T-cell (primary cell): ENCODE data around the gene RSPH1. TPM values are rescaled to one million over a fixed set of nuclear protein-coding genes. Genes with fewer than 3 reads are reported as not detected.

Experiments
- ATAC-seq, 4 experiments: fragments of 200-7000 bp in 3 of 4; fragments of 150-1000 bp in 1 of 4; cut with Tn5 transposase; replicated peaks in 1 of 4; 1 replicate in 3 of 4; 2 replicates in 1 of 4; pipeline ENCODE4 v1.10.0; 2021; ENCODE audit warnings: moderate library complexity in 3 of 4, mild to moderate bottlenecking in 2 of 4, moderate number of reproducible peaks in 1 of 4
- CTCF ChIA-PET, 2 donors: fragments of 300-600 bp; sonication (Branson Sonifier 250); formaldehyde crosslinking; loops; one replicate each; lab custom pipeline; 2022; ENCODE audit warnings: antibody characterized with exemption in 2 of 2; lab: Charles Lee
- POLR2A ChIA-PET, 2 donors: fragments of 300-600 bp; sonication (Branson Sonifier 250); formaldehyde crosslinking; loops; one replicate each; lab custom pipeline; 2022; ENCODE audit warnings: antibody characterized with exemption in 2 of 2; lab: Charles Lee
- DNase-seq, 35 experiments: peaks; one replicate each; pipeline versions ENCODE4 v3.0.0 to v3.0.0-alpha.2; 2013 to 2023
- H3K27ac ChIP-seq: one replicate; pipeline ENCODE4 v1.5.1; 2013; ENCODE audit warnings: low read length
- H3K27me3 ChIP-seq, 2 experiments: replicated peaks in 1 of 2; 1 replicate in 1 of 2; 2 replicates in 1 of 2; pipeline versions ENCODE4 v1.6.1 to v1.7.0; 2013; ENCODE audit warnings: low read length in 1 of 2, mixed read lengths in 1 of 2; ENCODE audit not compliant: control insufficient read depth in 2 of 2, insufficient read depth in 2 of 2; ENCODE audit errors: extremely low read depth in 1 of 2
- H3K36me3 ChIP-seq, 2 donors: 1 replicate in 1 of 2; 2 replicates in 1 of 2; pipeline versions ENCODE4 v1.6.1 to v1.7.0; 2013; ENCODE audit warnings: low read length in 1 of 2; ENCODE audit not compliant: control insufficient read depth in 2 of 2, insufficient read depth in 1 of 2; ENCODE audit errors: extremely low read depth in 1 of 2
- H3K4me1 ChIP-seq, 2 experiments: 1 replicate in 1 of 2; 2 replicates in 1 of 2; pipeline versions ENCODE4 v1.6.1 to v1.7.0; 2013; ENCODE audit warnings: low read length in 2 of 2, mixed read lengths in 1 of 2; ENCODE audit not compliant: insufficient read depth in 2 of 2, control insufficient read depth in 1 of 2; ENCODE audit errors: extremely low read depth in 1 of 2
- H3K4me3 ChIP-seq, 2 donors: 1 replicate in 1 of 2; 2 replicates in 1 of 2; pipeline versions ENCODE4 v1.5.1 to v1.7.0; 2013; ENCODE audit warnings: mild to moderate bottlenecking in 2 of 2, low read length in 1 of 2, moderate library complexity in 1 of 2; ENCODE audit not compliant: control insufficient read depth in 1 of 2; ENCODE audit errors: extremely low read depth in 1 of 2
- H3K9me3 ChIP-seq: 2 replicates; pipeline ENCODE4 v1.7.0; 2013
- H3K27ac Mint-ChIP-seq, 2 donors: one replicate each; pipeline ENCODE4 v1.8.0; 2020 to 2021; ENCODE audit warnings: mild to moderate bottlenecking in 2 of 2, mixed read lengths in 2 of 2
- H3K27me3 Mint-ChIP-seq, 2 donors: one replicate each; pipeline ENCODE4 v1.8.0; 2021 to 2022; ENCODE audit warnings: mixed read lengths in 2 of 2
- H3K36me3 Mint-ChIP-seq: one replicate; pipeline ENCODE4 v1.8.0; 2021; ENCODE audit warnings: mixed read lengths
- H3K4me1 Mint-ChIP-seq, 3 donors: one replicate each; pipeline ENCODE4 v1.8.0; 2020 to 2022; ENCODE audit warnings: mixed read lengths in 3 of 3, mild to moderate bottlenecking in 1 of 3
- H3K4me3 Mint-ChIP-seq, 3 donors: one replicate each; pipeline ENCODE4 v1.8.0; 2020 to 2022; ENCODE audit warnings: mild to moderate bottlenecking in 3 of 3, mixed read lengths in 3 of 3, moderate library complexity in 3 of 3
- H3K9me3 Mint-ChIP-seq, 3 donors: one replicate each; pipeline ENCODE4 v1.8.0; 2020 to 2022; ENCODE audit warnings: mixed read lengths in 3 of 3
- WGBS: methylation state at CpG from one replicate; pipeline ENCODE4 v1.1.5; 2013; ENCODE audit warnings: missing lambda C conversion rate; ENCODE audit not compliant: insufficient coverage; 5-methylcytosine and 5-hydroxymethylcytosine counted together
- total RNA-seq, 35 experiments: library from RNA in 6 of 35; stranded (reverse) in 6 of 35; fragments of 120-200 nt in 1 of 35; gene quantifications; one replicate each; pipeline versions ENCODE4 v1.2.1 to v1.2.4 and lab custom pipeline; 2013 to 2026

Gene RSPH1
- total RNA-seq, 5 donors from 2014 or later (not counting 1 experiment from before 2014, with no cell fraction given), result 0.12 to 0.20 TPM; not detected in 3

- 100% methylated on average over 2 of the region's 7 CpGs for WGBS
- Histone ChIP-seq H3K27me3 (no peaks in the 10 kb centered on the region), H3K27ac (no peak overlapping the region), H3K36me3 (peaks cover 28 to 95% of the 10 kb centered on the region in 2 donors), H3K9me3 (no peaks in the 10 kb centered on the region), H3K4me1 (peaks cover 16 to 37% of the 10 kb centered on the region in 2 experiments), H3K4me3 (no peak overlapping the region)
- ChIA-PET CTCF (no interaction called here), POLR2A (no interaction called here)
- Mint-ChIP-seq H3K27ac (no peak overlapping the region), H3K9me3 (peaks cover 0 to 7% (median 4%) of the 10 kb centered on the region in 3 donors), H3K27me3 (no peaks in the 10 kb centered on the region), H3K4me3 (no peak overlapping the region), H3K4me1 (peaks cover 37 to 56% (median 43%) of the 10 kb centered on the region in 3 donors), H3K36me3 (peaks cover 73% of the 10 kb centered on the region)
- ATAC-seq, result no peak
- no peak for DNase-seq
Observed at GRCh38 chr21:42431196-42431595, 64.8 kb downstream of the RSPH1 start.

DNA sequence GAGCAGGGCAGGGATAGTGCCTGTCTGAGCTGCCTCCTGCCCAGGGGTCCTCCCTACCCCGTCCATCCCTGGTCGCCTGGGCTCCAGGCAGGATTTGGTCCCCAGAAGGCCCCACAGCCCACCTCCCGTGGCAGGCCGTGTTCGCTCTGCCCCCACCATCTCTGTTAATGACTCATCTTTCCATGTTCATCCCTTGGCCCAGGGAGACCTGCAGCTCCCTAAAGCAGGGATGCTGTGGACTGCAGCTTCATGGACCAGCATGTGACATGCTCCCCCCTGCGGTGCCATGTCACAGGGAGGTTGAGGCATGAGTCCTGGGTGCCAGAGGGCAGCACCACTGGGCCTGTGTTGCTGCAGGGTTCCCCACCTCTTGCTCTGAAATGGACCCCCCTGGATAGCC lies 65.5 kb downstream of the RSPH1 start:
- DNase-seq, result no peak
- Mint-ChIP-seq H3K36me3 (peaks cover 69% of the 10 kb centered on the region), H3K4me3 (no peak overlapping the region), H3K27me3 (no peaks in the 10 kb centered on the region), H3K27ac (no peak overlapping the region), H3K9me3 (peaks cover 0 to 7% (median 4%) of the 10 kb centered on the region in 3 donors), H3K4me1 (peaks cover 41 to 57% (median 43%) of the 10 kb centered on the region in 3 donors)
- Histone ChIP-seq H3K4me1 (peaks cover 22 to 42% of the 10 kb centered on the region in 2 experiments), H3K27ac (no peak overlapping the region), H3K9me3 (no peaks in the 10 kb centered on the region), H3K27me3 (no peaks in the 10 kb centered on the region), H3K36me3 (peaks cover 28 to 95% of the 10 kb centered on the region in 2 donors), H3K4me3 (no peak overlapping the region)
- no peak for ATAC-seq
- ChIA-PET CTCF (interaction anchor here in 1 of 2 donors (0.6 kb wide), 1 partner anchor 64 kb away, joined by 3 read pairs; no protein-coding TSS in a partner anchor), POLR2A (interaction anchor here in 1 of 2 donors (0.6 kb wide), 1 partner anchor 113 kb away, joined by 3 read pairs; no protein-coding TSS in a partner anchor)
- 100% methylated on average over 1 of the region's 6 CpGs for WGBS

- Histone ChIP-seq H3K27ac (no peak overlapping the region), H3K4me1 (peaks cover 24 to 44% of the 10 kb centered on the region in 2 experiments), H3K9me3 (no peaks in the 10 kb centered on the region), H3K4me3 (no peak overlapping the region), H3K36me3 (peaks cover 28 to 89% of the 10 kb centered on the region in 2 donors), H3K27me3 (no peaks in the 10 kb centered on the region)
- DNase-seq (no peak), ATAC-seq (no peak)
- WGBS, result 91% methylated on average over 7 of the region's 9 CpGs
- H3K9me3 Mint-ChIP-seq, result peaks cover 0 to 7% (median 4%) of the 10 kb centered on the region in 3 donors
- no peak overlapping the region for H3K4me3 Mint-ChIP-seq
- H3K27ac Mint-ChIP-seq, result no peak overlapping the region
- ChIA-PET POLR2A (interaction anchor here in 1 of 2 donors (0.6 kb wide), 1 partner anchor 114 kb away, joined by 3 read pairs; no protein-coding TSS in a partner anchor), CTCF (no interaction called here)
- peaks cover 65% of the 10 kb centered on the region for H3K36me3 Mint-ChIP-seq
- no peaks in the 10 kb centered on the region for H3K27me3 Mint-ChIP-seq
- H3K4me1 Mint-ChIP-seq, result peaks cover 42 to 57% (median 43%) of the 10 kb centered on the region in 3 donors
Observed at GRCh38 chr21:42429856-42430255, 66.2 kb downstream of the RSPH1 start.

GRCh38 chr21:42429021-42429420 lies 67.0 kb downstream of the RSPH1 start:
- H3K9me3 Mint-ChIP-seq, result peaks cover 0 to 7% (median 4%) of the 10 kb centered on the region in 3 donors
- ChIA-PET POLR2A (no interaction called here), CTCF (interaction anchor here (0.6 to 1.1 kb wide), 2 partner anchors 36 to 161 kb away, joined by 3 to 8 read pairs; no protein-coding TSS in a partner anchor)
- H3K27me3 ChIP-seq, result no peaks in the 10 kb centered on the region
- WGBS, result 100% methylated on average over 1 of the region's 1 CpG
- H3K4me3 Mint-ChIP-seq, result no peak overlapping the region
- peaks cover 32 to 86% of the 10 kb centered on the region in 2 donors for H3K36me3 ChIP-seq
- H3K9me3 ChIP-seq, result no peaks in the 10 kb centered on the region
- H3K4me3 ChIP-seq, result no peak overlapping the region
- H3K27ac ChIP-seq, result no peak overlapping the region
- H3K27me3 Mint-ChIP-seq, result no peaks in the 10 kb centered on the region
- H3K27ac Mint-ChIP-seq, result no peak overlapping the region
- DNase-seq (no peak), ATAC-seq (no peak)
- H3K4me1 Mint-ChIP-seq, result peaks cover 42 to 57% (median 43%) of the 10 kb centered on the region in 3 donors
- H3K36me3 Mint-ChIP-seq, result peaks cover 57% of the 10 kb centered on the region
- peaks cover 28 to 51% of the 10 kb centered on the region in 2 experiments for H3K4me1 ChIP-seq

DNA sequence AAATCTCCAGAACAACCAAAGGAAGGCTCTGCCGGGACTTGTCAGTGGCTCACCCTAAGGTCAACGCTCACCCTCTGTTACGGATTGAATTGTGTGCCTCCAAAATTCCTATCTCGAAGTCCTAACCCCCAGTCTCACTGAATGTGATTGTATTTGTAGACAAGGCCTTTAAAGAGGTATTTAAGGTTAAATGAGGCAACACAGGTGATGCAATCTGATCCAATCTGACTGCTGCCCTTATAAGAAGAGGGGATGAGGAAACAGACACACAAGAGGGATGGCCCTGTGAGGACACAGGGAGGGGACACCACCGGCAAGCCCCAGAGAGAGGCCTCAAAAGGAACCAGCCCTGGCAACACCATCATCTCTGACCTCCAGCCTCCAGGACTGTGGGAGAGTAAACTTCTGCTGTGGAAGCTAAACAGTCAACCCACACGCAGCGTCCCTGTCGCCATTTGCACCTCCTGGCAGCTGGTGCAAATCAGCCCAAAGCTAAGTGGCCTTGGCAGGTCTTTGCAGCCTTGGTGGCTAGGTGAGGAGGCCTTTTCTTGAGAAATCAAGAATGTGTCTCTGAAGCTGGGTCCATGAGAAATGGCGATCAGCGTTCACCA lies 68.1 kb downstream of the RSPH1 start:
- Histone ChIP-seq H3K27me3 (no peaks in the 10 kb centered on the region), H3K27ac (no peak overlapping the region), H3K4me1 (peaks cover 38 to 62% of the 10 kb centered on the region in 2 experiments), H3K9me3 (no peaks in the 10 kb centered on the region), H3K36me3 (peaks cover 35 to 81% of the 10 kb centered on the region in 2 donors), H3K4me3 (no peak overlapping the region)
- no peak for ATAC-seq
- Mint-ChIP-seq H3K27ac (no peak overlapping the region), H3K36me3 (peaks cover 53% of the 10 kb centered on the region), H3K27me3 (no peaks in the 10 kb centered on the region), H3K9me3 (peaks cover 0 to 7% (median 4%) of the 10 kb centered on the region in 3 donors), H3K4me3 (peak overlapping the region in 1 of 3 donors; percentile 83), H3K4me1 (peaks cover 50 to 60% (median 51%) of the 10 kb centered on the region in 3 donors)
- ChIA-PET CTCF (no interaction called here), POLR2A (no interaction called here)
- 100% methylated on average over 1 of the region's 10 CpGs for WGBS
- DNase-seq, result no peak

DNA sequence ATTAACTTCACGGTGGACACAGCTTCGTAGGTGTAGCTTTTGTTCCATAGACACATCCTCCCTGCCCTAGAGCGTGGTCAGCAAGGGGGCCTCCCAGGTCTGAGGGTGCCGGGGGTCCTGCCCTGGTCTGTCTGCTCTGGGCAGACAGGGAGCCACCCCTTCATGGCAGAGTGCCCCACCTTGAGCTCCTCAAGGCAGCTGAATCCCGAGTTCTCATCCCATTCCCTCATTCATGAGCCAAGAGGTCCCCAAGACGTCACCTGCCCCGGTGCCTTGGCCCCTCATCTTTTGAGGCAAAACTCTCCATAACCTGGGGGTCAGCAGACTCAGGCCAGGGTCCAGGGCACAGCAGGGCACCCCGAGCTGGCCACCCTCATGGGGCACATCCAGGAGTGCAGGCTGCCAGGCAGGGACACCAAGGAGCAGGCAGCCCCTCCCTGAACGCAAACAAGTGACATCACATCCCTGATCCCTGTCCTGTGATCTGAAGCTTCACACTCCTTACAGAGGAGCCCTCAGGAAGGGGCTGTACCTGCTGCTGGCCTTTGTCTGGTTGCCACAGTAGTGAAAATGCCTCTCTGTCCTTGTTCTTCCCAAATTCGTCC lies 69.0 kb downstream of the RSPH1 start:
- CTCF ChIA-PET, result no interaction called here
- 94% methylated on average over 10 of the region's 10 CpGs for WGBS
- Mint-ChIP-seq H3K27me3 (no peaks in the 10 kb centered on the region), H3K4me3 (peak overlapping the region in 1 of 3 donors; percentile 83), H3K9me3 (no peaks in the 10 kb centered on the region), H3K4me1 (peaks cover 57 to 63% (median 59%) of the 10 kb centered on the region in 3 donors), H3K36me3 (peaks cover 51% of the 10 kb centered on the region), H3K27ac (peak overlapping the region; percentile 39)
- DNase-seq (no peak), ATAC-seq (no peak)
- Histone ChIP-seq H3K9me3 (no peaks in the 10 kb centered on the region), H3K4me3 (no peak overlapping the region), H3K4me1 (peaks cover 48 to 70% of the 10 kb centered on the region in 2 experiments), H3K27me3 (no peaks in the 10 kb centered on the region), H3K27ac (no peak overlapping the region), H3K36me3 (peaks cover 27 to 78% of the 10 kb centered on the region in 2 donors)
- POLR2A ChIA-PET, result interaction anchor here in 1 of 2 donors (0.6 to 1.4 kb wide), 2 partner anchors 23 to 32 kb away, joined by 3 to 6 read pairs; partner anchors contain the start of gene UBASH3A
